ENCODE measurements around the gene POP4.

DNA sequence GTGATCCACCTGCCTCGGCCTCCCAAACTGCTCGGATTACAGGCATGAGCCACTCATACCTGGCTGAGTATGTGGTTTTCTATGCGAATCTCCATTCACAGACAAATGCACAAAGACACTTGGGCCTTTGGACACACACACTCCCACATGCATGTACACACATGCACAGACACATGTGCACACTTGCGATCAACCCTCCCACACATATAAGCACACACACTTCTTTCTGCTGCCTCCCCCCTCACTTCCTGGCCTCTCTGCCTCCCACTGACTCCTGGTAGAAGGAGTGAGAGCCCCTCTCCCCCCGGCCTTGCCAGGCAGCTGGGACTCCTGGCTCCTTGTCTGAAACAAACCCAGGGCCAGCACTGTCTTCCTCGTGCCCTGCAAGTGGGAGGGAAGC, 29.9 kb downstream of the POP4 start:
- no peak for TF ChIP-seq POLR2A (IDR thresholded peaks at IDR 0.05)
- no peak for TF ChIP-seq CTCF (IDR thresholded peaks at IDR 0.05 in 4 of 5, conservative IDR thresholded peaks at IDR 0.05 in 1 of 5)
